Activated naive CD4-positive, alpha-beta T cell treated with anti-CD3 and anti-CD28 coated beads, Interleukin-2, amount 10 ng/mL, durations not matched to agents 7 days and 5 days (primary cell): Measurements from ENCODE around the gene OR11A1.
"Not testable (repeated sequence)": the region's sequence is repeated elsewhere in the genome, so short reads cannot be mapped to it uniquely, and the experiment has no call there.

Source experiments
- CTCF ChIA-PET: fragments of 350-600 bp; sonication (Branson Sonifier 250); formaldehyde crosslinking; loops from one replicate; lab custom pipeline; 2021; ENCODE audit warnings: antibody characterized with exemption; lab: Charles Lee
- DNase-seq: peaks from one replicate; pipeline ENCODE4 v3.0.0-alpha.2; 2020
- H3K27ac Mint-ChIP-seq: one replicate; pipeline ENCODE4 v1.8.0; 2021; ENCODE audit warnings: mild to moderate bottlenecking, moderate library complexity, mixed read lengths
- H3K27me3 Mint-ChIP-seq: one replicate; pipeline ENCODE4 v1.8.0; 2021; ENCODE audit warnings: mild to moderate bottlenecking, mixed read lengths
- H3K36me3 Mint-ChIP-seq: one replicate; pipeline ENCODE4 v1.8.0; 2021; ENCODE audit warnings: mixed read lengths
- H3K4me1 Mint-ChIP-seq: one replicate; pipeline ENCODE4 v1.8.0; 2021; ENCODE audit warnings: mixed read lengths
- H3K4me3 Mint-ChIP-seq: one replicate; pipeline ENCODE4 v1.8.0; 2021; ENCODE audit warnings: mild to moderate bottlenecking, moderate library complexity, mixed read lengths
- H3K9me3 Mint-ChIP-seq: one replicate; pipeline ENCODE4 v1.8.0; 2021; ENCODE audit warnings: mixed read lengths

Gene OR11A1

GRCh38 chr6:29461021-29461814, 4.3 kb upstream of the OR11A1 start:
- peaks cover 19% of the 10 kb centered on the region for H3K27me3 Mint-ChIP-seq
- no peak overlapping the region for H3K27ac Mint-ChIP-seq
- no peak for DNase-seq
- no peaks in the 10 kb centered on the region for H3K36me3 Mint-ChIP-seq
- H3K4me1 Mint-ChIP-seq, result no peaks in the 10 kb centered on the region
- no peak overlapping the region for H3K4me3 Mint-ChIP-seq
- CTCF ChIA-PET, result no interaction called here
- no peaks in the 10 kb centered on the region for H3K9me3 Mint-ChIP-seq

- H3K27me3 Mint-ChIP-seq, result no peaks in the 10 kb centered on the region
Measured at GRCh38 chr6:29451471-29452193, 5.2 kb downstream of the OR11A1 start.

GRCh38 chr6:29447670-29448069, 9.2 kb downstream of the OR11A1 start:
- Mint-ChIP-seq H3K4me3 (no peak overlapping the region), H3K4me1 (no peaks in the 10 kb centered on the region), H3K27me3 (peaks cover 16% of the 10 kb centered on the region), H3K36me3 (no peaks in the 10 kb centered on the region), H3K27ac (no peak overlapping the region), H3K9me3 (peaks cover 1% of the 10 kb centered on the region)
- no peak for DNase-seq
- CTCF ChIA-PET, result no interaction called here

More at GRCh38 chr6:29451471-29452193, 5.2 kb downstream of the OR11A1 start:
- H3K9me3 Mint-ChIP-seq, result peaks cover 1% of the 10 kb centered on the region
- H3K4me3 Mint-ChIP-seq, result no peak overlapping the region
- H3K27ac Mint-ChIP-seq, result no peak overlapping the region
- no peaks in the 10 kb centered on the region for H3K36me3 Mint-ChIP-seq
- CTCF ChIA-PET, result no interaction called here
- no peaks in the 10 kb centered on the region for H3K4me1 Mint-ChIP-seq
- DNase-seq, result no peak

- DNase-seq, H3K27ac Mint-ChIP-seq, H3K4me3 Mint-ChIP-seq, CTCF ChIA-PET, H3K9me3 Mint-ChIP-seq, H3K36me3 Mint-ChIP-seq, H3K4me1 Mint-ChIP-seq: not testable (repeated sequence)
- H3K27me3 Mint-ChIP-seq, result peaks cover 30% of the 10 kb centered on the region
Measured at GRCh38 chr6:29444031-29444430, 12.8 kb downstream of the OR11A1 start.

- Mint-ChIP-seq H3K27ac (no peak overlapping the region), H3K4me3 (no peak overlapping the region), H3K9me3 (no peaks in the 10 kb centered on the region), H3K4me1 (no peaks in the 10 kb centered on the region), H3K36me3 (no peaks in the 10 kb centered on the region), H3K27me3 (peaks cover 30% of the 10 kb centered on the region)
- CTCF ChIA-PET, result no interaction called here
- no peak for DNase-seq
Measured at GRCh38 chr6:29442719-29443118, 14.2 kb downstream of the OR11A1 start.

- Mint-ChIP-seq H3K4me3 (no peak within 1 kb of the TSS), H3K27me3 (peaks cover 13% of the 10 kb centered on the region), H3K27ac (no peak within 1 kb of the TSS), H3K4me1 (no peaks in the 10 kb centered on the region), H3K9me3 (no peaks in the 10 kb centered on the region), H3K36me3 (no peaks in the 10 kb centered on the region)
- CTCF ChIA-PET, result no interaction called here
- DNase-seq, result no peak
Measured at GRCh38 chr6:29439006-29439405, 17.9 kb downstream of the OR11A1 start, which contains the start of gene OR10C1. Gene OR10C1 (plus strand): TSS chr6:29439306. CDS start chr6:29440016, 710 bp downstream.

GRCh38 chr6:29436730-29437129, 20.1 kb downstream of the OR11A1 start:
- CTCF ChIA-PET, H3K36me3 Mint-ChIP-seq, H3K9me3 Mint-ChIP-seq, DNase-seq, H3K27ac Mint-ChIP-seq, H3K4me1 Mint-ChIP-seq, H3K4me3 Mint-ChIP-seq: not testable (repeated sequence)
- peaks cover 21% of the 10 kb centered on the region for H3K27me3 Mint-ChIP-seq

GRCh38 chr6:29426654-29427053, 30.2 kb downstream of the OR11A1 start:
- no peaks in the 10 kb centered on the region for H3K36me3 Mint-ChIP-seq
- no peaks in the 10 kb centered on the region for H3K9me3 Mint-ChIP-seq
- no peak overlapping the region for H3K4me3 Mint-ChIP-seq
- DNase-seq, result no peak
- CTCF ChIA-PET, result no interaction called here
- no peaks in the 10 kb centered on the region for H3K4me1 Mint-ChIP-seq
- no peaks in the 10 kb centered on the region for H3K27me3 Mint-ChIP-seq
- H3K27ac Mint-ChIP-seq, result no peak overlapping the region

GRCh38 chr6:29425075-29425474, 31.8 kb downstream of the OR11A1 start:
- no peak for DNase-seq
- Mint-ChIP-seq H3K27ac (no peak overlapping the region), H3K36me3 (no peaks in the 10 kb centered on the region), H3K9me3 (no peaks in the 10 kb centered on the region), H3K27me3 (no peaks in the 10 kb centered on the region), H3K4me1 (no peaks in the 10 kb centered on the region), H3K4me3 (no peak overlapping the region)
- CTCF ChIA-PET, result no interaction called here

- CTCF ChIA-PET, result no interaction called here
- H3K36me3 Mint-ChIP-seq, result no peaks in the 10 kb centered on the region
- H3K27me3 Mint-ChIP-seq, result no peaks in the 10 kb centered on the region
- H3K4me3 Mint-ChIP-seq, result no peak overlapping the region
- DNase-seq, result no peak
- no peaks in the 10 kb centered on the region for H3K9me3 Mint-ChIP-seq
- no peak overlapping the region for H3K27ac Mint-ChIP-seq
- H3K4me1 Mint-ChIP-seq, result no peaks in the 10 kb centered on the region
Measured at GRCh38 chr6:29424575-29424974, 32.3 kb downstream of the OR11A1 start.

- Mint-ChIP-seq H3K27ac (no peak overlapping the region), H3K9me3 (no peaks in the 10 kb centered on the region), H3K4me1 (no peaks in the 10 kb centered on the region), H3K27me3 (no peaks in the 10 kb centered on the region), H3K36me3 (no peaks in the 10 kb centered on the region), H3K4me3 (no peak overlapping the region)
- CTCF ChIA-PET, result no interaction called here
- no peak for DNase-seq
Measured at GRCh38 chr6:29424168-29424567, 32.7 kb downstream of the OR11A1 start.

- Mint-ChIP-seq H3K27ac (no peak overlapping the region), H3K9me3 (no peaks in the 10 kb centered on the region), H3K4me1 (no peaks in the 10 kb centered on the region), H3K27me3 (no peaks in the 10 kb centered on the region), H3K4me3 (no peak overlapping the region), H3K36me3 (no peaks in the 10 kb centered on the region)
- CTCF ChIA-PET, result no interaction called here
- no peak for DNase-seq
Measured at GRCh38 chr6:29419516-29419915, 37.4 kb downstream of the OR11A1 start.

- Mint-ChIP-seq H3K27ac (no peak within 1 kb of the TSS), H3K4me1 (no peaks in the 10 kb centered on the region), H3K36me3 (no peaks in the 10 kb centered on the region), H3K9me3 (peaks cover 10% of the 10 kb centered on the region), H3K4me3 (no peak within 1 kb of the TSS), H3K27me3 (peaks cover 5% of the 10 kb centered on the region)
- DNase-seq, result no peak
- CTCF ChIA-PET, result no interaction called here
Measured at GRCh38 chr6:29414588-29414987, 42.3 kb downstream of the OR11A1 start, which contains the start of gene OR12D1. Gene OR12D1 (plus strand): TSS chr6:29414928.

GRCh38 chr6:29403801-29404200, 53.1 kb downstream of the OR11A1 start:
- CTCF ChIA-PET, result no interaction called here
- no peak overlapping the region for H3K27ac Mint-ChIP-seq
- no peak for DNase-seq
- no peak overlapping the region for H3K4me3 Mint-ChIP-seq
- H3K9me3 Mint-ChIP-seq, result no peaks in the 10 kb centered on the region
- no peaks in the 10 kb centered on the region for H3K4me1 Mint-ChIP-seq
- H3K27me3 Mint-ChIP-seq, result no peaks in the 10 kb centered on the region
- no peaks in the 10 kb centered on the region for H3K36me3 Mint-ChIP-seq

GRCh38 chr6:29399525-29399924, 57.3 kb downstream of the OR11A1 start:
- Mint-ChIP-seq H3K27me3 (no peaks in the 10 kb centered on the region), H3K4me3 (no peak overlapping the region), H3K27ac (no peak overlapping the region), H3K4me1 (no peaks in the 10 kb centered on the region), H3K9me3 (no peaks in the 10 kb centered on the region), H3K36me3 (no peaks in the 10 kb centered on the region)
- CTCF ChIA-PET, result no interaction called here
- no peak for DNase-seq
